ENCODE results near the gene MTMR3.

MTMR3 gene

GRCh38 chr22:30000566-30000965 lies 117.6 kb downstream of the MTMR3 start:
- no peak for DNase-seq

DNA sequence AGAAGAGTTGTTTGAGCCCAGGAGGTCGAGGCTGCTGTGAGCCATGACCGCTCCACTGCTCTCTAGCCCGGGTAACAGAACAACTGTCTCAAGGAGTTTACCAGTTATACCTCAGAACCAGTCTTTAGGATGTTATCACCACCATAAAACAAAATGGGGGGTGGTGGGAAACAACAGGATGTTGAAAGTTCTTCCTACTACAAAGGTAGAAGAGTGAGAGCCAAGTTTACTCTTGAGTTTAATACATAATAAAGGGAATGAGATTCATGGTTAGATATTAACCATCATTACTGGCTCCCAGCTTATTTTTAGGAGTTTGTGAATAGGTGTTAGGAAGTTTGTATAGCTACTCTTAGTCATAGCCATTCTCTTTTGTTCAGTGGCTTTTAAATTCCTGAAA lies 118.5 kb downstream of the MTMR3 start:
- no peak for DNase-seq

DNA sequence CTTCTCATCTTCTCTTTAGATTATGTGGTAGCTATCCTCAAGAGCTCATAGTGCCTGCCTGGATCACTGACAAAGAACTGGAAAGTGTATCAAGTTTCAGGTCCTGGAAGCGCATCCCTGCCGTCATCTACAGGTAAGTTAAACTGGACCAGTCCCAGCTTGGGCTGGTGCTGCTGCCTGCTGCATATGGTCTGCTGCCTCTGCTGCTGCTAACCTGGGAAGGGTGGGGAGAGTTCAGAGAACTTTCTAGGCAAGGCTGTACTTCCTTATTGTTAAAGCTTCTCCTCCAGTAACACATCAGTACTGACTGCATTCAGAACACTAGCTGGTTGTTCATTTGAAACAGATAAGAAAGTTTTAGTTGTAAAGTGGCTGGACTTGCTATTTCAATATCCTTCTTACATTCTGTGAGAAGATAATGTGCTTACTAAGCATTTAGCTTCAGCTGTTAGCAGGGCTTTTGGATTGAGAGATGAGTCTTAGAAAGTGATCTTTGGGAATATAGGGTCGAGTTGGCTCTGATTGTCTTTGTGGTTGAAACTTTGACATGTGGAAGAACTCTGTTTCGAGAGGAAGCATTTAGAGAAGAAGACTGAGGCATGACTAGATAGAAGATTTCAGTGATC lies 120.0 kb downstream of the MTMR3 start:
- no peak for DNase-seq

DNA sequence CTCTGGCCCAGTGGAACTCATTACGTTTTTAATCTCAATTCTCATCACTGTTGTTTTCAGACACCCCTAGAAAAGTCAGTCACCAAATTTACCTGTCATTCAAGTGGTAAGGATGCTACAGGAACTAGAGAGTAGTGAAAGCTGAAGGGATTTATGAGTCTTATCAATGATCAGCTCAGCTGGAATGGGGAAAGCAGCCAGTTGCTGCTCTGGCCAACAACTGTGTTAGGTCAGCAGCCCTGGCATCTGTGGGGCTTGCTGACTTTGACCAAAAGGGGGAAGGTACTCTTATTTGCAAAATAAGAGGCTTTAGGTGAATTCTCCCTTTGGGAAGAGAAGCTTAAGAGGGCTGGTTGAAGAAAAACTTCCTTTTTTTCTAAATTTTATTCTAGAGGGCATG lies 121.1 kb downstream of the MTMR3 start:
- DNase-seq = no peak

DNA sequence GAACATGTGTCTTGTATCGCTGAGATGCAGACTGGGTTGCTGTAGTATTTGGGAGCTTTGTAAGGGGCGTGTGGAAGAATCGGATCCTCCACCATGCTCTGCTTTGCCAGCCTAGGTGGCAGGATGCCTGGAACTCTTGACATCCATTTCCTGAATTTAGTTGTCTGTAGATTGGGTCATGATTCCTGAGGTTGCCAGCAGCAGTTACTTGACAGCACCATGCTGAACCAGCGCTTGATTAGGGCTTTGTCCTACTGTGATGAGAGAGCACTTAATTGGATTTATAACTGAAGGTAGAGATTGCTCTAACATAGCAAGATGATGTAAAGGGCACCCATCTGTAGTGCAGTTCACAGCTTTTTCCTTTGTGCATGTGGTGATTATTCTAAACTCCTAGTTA lies 121.7 kb downstream of the MTMR3 start:
- DNase-seq = no peak

- DNase-seq = peak in 50 of 58 donors; percentile 9 to 77 (median 42)
Measured at GRCh38 chr22:30005213-30005857, 122.4 kb downstream of the MTMR3 start.

DNA sequence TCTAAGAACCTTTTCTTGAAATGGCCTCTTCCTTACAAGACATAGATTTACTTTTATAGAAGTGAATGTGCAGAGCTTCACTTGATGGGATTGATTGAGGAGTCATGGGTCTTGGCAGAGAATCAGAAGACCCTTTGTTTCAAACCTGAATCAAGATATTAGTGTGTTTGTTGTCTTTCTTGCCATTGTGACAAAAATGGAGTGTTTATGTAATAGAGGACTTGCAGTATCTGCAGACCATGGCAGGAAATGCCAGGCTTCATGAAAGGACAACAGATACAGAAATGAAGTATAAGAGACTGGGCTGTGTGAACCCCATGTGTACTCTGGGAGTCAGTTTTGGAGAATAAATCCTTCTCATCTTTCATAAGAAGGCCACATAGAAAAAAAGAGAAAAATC lies 124.4 kb downstream of the MTMR3 start:
- no peak for DNase-seq

DNA sequence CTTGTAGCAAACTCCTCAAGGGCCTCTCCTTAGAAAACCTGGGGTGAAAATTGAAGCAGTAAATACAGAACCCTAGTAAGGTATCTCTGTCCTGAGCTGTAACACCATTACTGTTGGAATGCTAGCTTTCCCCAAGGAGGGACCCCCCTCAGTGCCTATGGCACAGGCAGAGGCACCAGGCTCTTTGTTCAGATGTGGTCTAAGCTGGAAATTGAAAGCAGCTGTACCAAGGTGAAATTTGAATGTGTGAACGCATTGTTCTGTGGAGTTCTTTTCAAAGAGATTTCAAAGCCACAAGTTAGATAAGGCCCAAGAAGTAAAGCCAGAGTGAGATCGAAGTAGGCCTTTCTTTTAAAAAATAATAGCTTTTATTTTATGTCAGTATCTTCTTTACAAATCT lies 125.4 kb downstream of the MTMR3 start:
- DNase-seq = no peak

DNA sequence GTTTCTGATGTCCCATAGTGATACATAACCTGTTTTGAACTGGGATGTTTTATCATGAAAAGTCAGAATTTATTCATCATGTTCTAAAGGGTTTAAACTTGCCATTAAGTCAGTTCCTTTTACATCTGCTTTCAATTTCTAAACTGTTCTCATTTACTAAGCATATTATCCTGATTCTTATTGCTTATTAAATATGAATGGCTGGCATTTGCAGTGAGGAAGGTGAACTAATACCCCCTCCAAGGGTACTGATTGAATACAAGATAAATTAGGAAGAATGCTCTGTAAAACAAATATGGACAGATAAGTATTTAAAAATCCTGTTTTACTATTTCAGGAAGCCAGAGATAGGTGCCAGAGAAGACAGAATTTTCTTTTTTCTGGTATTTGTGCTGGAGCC lies 126.5 kb downstream of the MTMR3 start:
- DNase-seq = no peak

- DNase-seq = no peak
Measured at GRCh38 chr22:30010789-30011405, 127.9 kb downstream of the MTMR3 start.

GRCh38 chr22:30013201-30013600 lies 130.2 kb downstream of the MTMR3 start:
- DNase-seq = no peak

DNA sequence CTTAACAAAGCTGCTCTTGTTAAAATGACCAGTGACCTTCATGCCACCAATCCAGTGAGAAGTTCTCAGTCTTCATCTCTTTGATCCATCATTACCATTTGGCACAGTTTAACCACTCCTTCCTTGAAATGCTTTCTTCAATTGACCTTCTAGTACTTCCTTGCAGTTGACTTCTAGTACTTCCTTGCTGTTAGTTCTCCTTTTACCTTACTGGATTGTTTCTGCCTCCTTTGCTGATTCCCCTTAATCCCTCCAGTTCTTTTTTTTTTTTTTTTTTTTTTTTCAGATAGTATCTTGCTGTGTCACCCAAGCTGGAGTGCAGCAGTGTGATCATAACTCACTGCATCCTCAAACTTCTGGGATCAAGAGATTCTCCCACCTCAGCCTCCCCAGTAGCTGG lies 131.3 kb downstream of the MTMR3 start:
- no peak for DNase-seq

DNA sequence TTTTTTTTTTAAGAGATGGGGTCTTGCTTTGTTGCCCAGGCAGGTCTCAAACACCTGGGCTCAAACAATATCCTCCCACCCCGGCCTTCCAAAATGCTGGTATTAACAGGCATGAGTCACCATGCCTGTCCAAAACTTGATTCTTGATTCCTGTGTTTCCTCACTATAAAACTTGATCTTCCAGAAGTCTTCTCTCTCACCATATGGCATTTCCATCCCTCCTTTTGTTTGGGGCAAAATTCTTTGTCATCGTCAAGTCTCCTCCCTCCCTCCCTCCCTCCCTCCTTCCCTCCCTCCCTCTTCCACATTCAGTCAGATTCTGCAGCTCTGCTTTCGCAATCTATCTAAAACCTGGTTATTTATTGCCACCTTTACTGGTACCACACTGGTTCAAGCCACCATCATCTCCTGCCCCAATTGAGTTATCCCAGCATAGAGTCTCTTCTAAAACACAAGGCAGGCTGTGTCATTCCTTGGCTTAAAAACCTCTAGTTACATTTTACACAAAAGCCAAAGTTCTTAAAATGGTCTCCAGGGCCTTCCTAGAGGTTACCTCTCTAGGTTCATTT lies 132.3 kb downstream of the MTMR3 start:
- DNase-seq = no peak

GRCh38 chr22:30015846-30016245 lies 132.9 kb downstream of the MTMR3 start:
- no peak for DNase-seq

- DNase-seq = no peak
Measured at GRCh38 chr22:30016596-30016995, 133.6 kb downstream of the MTMR3 start.

DNA sequence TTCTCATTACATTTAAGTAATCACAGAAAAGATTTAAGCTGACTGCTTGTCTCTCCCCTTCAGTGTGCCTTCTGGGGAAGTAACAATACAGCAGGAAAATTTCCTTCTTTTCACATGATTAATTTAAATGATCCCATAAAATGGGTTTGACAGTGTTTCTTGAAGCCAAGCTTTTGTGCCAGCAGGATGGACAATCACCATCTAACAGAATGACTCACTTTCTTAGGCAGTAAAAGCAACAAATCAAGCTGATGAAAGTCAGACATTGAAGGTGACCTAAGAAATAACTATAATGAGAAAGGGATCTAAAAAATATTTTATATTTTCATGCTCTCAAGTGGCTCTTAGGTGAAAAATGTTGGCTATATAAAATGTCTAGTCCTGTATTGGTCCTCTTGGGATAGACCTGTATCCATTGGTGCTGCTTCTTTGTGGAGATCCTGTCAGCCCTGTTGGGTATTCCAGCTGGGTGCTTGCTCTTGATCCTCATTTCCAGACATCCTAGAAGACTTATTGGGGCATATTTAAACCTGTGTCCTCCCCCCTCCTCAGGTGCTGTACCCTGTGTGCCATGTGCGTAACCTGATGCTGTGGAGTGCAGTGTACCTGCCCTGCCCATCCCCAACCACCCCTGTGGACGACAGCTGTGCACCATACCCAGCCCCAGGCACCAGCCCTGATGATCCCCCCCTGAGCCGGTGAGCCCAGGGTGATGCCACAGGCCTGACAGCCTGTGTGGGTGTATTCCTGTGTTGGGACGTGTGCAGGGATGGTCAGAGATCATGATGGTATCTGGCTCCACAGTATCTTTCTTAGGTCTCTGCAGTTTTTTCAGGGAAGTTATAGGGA lies 134.6 kb downstream of the MTMR3 start:
- DNase-seq = no peak

- no peak for DNase-seq
Measured at GRCh38 chr22:30020511-30020910, 137.5 kb downstream of the MTMR3 start.

DNA sequence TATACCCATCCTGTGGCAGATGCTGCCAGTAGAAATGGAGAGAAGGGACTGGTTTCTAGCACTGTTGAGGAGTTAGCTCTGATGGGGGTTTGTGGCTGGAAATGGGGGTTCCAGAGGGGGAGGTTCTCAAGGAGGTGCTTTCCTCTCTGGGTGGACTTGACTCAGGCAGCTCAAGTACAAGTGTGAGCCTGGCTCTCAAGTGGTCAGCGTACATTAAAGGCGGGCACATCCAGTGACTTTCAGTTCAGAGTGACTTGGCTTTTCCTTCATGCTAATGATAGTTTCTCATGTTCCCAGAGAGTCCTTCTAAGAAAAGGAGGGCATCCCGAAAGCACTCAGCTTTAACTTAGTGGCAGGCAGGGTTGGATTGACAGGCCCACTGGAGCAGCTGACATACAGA lies 138.4 kb downstream of the MTMR3 start:
- DNase-seq = no peak

DNA sequence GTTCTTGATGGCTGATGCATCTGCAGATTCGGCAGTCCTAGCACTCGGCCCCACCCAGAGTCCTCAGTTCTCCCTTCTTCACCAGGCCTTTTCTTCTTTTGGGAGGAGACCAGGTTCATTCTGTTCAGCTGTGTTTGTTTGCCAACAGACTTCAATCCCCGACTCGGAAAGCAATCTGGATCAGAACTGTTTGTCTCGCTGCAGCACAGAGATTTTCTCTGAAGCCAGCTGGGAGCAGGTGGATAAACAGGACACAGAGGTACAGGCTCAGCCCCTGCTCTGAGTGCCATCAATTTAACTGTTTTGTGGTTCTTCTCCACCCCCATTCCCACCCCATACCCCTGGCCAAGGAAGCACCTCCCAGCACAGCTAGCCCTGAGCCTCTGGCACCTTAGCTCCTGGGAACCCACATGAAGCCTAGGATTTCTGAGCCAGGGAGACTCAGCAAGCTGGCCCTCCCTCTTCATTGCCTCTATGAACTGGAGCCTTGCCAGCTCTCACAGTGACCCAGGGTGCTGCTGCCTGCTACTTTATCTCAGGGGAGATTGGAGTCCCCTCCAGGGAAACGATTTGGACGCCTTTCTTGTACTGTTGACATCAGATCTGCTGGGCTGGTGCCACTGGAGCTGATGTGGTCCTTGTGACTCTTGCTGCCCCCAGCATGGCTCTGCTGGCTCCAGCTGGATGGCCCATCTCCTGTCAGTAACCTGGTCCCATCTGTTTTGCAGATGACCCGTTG lies 139.1 kb downstream of the MTMR3 start:
- DNase-seq = peak in 1 of 58 donors; percentile 40

- DNase-seq = peak in 1 of 58 donors; percentile 30
Measured at GRCh38 chr22:30023099-30023660, 140.2 kb downstream of the MTMR3 start.

DNA sequence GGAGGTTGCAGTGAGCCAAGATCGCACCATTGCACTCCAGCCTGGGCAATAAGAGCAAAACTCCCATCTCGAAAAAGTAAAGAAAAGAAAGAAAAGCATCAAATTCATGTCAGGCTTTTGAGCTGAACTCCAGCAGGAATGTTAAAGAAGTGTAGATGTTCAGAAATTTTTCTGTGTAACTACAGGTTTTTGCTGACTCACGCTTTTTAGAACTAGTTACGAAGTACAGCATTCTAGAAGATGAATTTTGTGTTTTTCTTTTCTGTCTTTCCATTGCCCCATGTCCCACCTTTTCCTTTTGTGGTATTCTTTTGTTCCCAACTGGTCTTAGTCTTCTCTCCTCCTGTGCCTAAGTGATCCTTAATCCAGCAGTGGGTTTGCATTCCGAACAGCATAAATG lies 141.3 kb downstream of the MTMR3 start:
- DNase-seq = no peak
